Testis (tissue), 2 donors: ENCODE data around the gene MLPH.

Experiments used
- CTCF ChIP-seq, 3 experiments: fragments of 450-650 bp in 2 of 3; fragments of 200-600 bp in 1 of 3; sonication (generic) in 1 of 3; IDR thresholded peaks; one replicate each; pipeline ENCODE4 v1.5.1; 2016 to 2019; ENCODE audit warnings: antibody characterized with exemption in 3 of 3, mild to moderate bottlenecking in 2 of 3, moderate library complexity in 1 of 3
- POLR2A ChIP-seq: fragments of 450-650 bp; IDR thresholded peaks from one replicate; pipeline ENCODE4 v1.6.1; 2017; ENCODE audit warnings: antibody characterized with exemption, mild to moderate bottlenecking, moderate library complexity

GRCh38 chr2:237501892-237502513 lies 15.0 kb downstream of the MLPH start:
- TF ChIP-seq CTCF (IDR thresholded peaks at IDR 0.05) (no peak), POLR2A (no peak)
